Amniotic stem cell (primary cell): ENCODE results near the gene CXCL1.

Experiments used
- DNase-seq: peaks from one replicate; lab custom pipeline; 2025; lab: John Stamatoyannopoulos, UW

Gene CXCL1

DNA sequence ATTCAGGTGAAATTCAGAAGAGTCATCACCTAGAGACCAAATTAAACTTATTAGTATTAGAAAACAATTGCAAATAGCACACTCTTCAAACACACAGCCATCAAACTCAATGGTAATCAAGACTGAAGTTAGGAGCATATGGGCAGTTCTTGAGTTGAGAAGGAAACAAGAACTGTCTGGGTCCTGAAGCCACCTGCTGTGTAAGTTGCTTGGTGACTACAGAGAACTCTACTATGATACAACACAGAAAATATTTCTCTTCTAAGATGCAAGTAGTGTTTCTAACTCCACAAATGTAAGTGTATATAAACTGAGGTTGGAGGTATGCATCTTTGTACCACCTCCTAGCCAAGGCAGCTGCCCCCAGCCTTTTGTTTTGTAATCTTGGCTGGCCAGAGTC is 16.4 kb upstream of the CXCL1 start:
- DNase-seq: no peak

DNA sequence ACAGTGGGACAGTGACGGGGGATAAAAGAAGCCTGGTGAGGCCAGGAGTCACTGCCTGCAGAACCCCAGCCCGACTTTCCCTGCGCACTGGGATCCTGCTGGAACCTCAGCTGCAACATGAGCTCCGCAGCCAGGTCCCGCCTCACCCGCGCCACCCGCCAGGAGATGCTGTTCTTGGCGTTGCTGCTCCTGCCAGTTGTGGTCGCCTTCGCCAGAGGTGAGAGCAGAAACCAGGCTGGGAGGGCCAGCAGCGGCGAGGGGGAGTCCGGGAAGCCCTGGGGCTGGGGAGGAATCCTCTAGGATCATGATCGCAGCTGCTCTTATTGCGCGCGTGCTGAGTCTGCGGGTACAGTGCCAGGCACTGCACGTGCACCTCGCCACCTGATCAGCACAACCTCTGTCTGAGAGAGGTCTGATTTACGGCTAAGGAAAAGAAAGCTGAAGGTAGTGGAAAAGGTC is 15.9 kb upstream of the CXCL1 start, which contains the start of gene PF4V1:
PF4V1 (plus strand) TSS at position 51 of the 459 bp plus-strand sequence; CDS start at position 118, 67 bp downstream.
- no peak for DNase-seq

DNA sequence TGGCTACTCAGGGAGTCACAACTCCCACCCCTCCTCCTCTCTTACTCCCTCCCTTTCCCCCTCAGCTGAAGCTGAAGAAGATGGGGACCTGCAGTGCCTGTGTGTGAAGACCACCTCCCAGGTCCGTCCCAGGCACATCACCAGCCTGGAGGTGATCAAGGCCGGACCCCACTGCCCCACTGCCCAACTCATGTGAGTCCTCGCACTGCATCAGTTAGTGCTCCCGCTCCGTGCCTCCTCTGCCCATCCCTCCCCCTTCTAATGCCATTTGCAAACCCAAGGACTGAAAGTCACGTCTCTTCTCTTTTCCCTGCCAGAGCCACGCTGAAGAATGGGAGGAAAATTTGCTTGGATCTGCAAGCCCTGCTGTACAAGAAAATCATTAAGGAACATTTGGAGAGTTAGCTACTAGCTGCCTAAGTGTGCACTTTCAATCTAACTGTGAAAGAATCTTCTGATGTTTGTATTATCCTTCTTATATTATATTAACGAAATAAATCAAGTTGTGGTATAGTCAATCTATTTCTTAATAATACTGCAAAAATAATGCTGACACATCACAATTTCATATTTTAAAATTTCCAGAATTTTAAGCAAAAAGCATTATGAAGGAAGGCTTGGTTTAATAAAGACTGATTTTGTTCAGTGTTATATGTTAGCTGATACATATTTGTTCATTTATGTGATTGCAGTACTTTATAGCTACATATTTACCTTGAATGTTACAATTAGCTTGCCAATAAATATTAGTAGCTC is 15.3 kb upstream of the CXCL1 start:
- DNase-seq: no peak

DNA sequence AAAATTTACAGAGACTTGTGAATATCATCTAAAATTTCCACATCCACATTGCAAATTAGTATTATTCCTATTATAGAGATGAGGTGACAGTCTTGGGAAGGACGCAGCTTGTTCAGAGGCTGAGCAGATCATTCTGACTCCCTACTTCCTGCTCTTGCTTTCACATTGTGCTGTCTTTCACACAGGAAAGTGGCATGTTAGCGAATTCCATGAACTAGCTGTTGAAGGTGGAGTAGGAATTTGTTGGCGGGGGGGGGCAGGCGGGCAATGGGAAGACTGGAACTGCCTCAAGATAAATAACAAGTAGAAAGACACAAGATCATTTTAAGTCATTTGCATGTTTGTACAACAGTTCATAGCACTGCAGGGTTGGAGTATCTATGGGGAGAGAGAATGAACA is 13.8 kb upstream of the CXCL1 start:
- no peak for DNase-seq

DNA sequence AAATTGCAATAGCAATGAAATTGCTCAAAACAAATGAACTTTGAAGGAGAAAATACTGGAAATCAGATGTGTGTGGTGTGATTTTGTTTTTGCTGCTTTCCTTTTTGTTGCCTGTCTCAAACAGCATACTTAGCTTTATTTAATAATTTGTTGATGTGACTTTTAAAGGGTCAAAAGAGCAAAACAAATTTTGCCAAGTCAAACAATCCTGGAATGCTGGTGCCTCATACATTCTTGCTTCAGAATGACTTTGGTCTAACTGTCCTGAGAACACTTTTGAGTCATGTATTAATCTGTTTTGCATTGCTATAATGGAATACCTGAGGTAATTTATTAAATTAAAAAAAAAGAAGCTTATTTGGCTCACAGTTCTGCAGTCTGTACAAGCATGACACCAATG is 12.7 kb upstream of the CXCL1 start:
- no peak for DNase-seq

DNA sequence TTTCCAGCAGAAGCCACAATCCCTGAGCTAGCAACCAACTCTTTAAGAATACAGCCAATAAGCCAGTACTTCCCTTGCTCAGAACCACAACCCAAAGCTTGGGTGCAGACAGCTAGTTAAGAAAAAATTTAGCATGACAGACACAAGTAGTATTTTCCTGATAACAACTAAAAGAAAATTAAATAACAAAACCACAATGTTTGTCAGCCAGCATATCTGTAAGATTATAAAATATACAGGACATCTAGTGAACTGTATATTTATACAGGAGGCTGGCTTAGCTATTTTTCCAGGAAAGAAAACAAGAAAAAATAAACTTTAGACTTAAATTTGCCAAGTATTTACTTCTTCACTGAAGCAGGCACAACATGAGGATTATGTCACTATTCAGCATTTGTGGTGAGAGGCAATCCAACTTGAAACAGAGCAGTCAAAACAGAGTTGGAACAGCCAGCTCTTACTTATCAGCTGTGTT is 9.5 kb upstream of the CXCL1 start:
- DNase-seq: no peak

DNA sequence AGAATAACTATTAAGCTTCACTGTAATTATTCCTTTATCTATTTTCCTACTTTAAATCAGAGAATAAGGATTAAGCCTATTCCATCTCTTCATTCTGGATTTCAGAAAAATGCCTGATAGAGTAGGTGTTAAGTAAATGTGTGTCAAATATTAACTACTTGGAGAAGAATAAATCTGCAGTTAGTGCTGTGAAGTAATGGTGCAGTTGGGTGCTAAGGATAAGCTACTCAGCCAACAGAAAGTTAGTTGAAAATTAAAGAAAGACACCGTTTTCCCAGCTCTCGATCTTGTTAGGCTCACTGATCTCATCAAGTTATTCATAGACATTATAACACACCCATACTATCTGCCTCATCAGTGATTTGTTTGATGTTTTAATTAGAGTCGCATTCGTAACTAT is 9.0 kb upstream of the CXCL1 start:
- no peak for DNase-seq

DNA sequence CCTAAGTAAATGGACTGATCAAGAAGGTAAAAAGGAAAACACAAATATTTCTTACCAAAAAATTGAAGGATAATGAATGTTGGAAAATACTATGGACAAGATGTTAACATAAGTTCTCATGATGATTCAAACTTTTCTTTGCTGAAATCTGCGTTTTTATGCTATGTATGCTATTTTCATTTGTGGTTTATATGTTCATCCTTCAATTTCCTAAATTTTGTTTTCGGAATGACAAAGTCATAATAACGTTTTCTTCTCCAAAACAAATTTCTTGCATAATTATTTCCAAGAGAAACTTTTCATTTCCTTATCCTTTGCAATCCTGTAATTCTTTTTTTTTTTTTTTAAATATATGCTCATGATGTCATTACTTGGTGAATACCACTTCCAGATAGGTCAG is 8.3 kb upstream of the CXCL1 start:
- DNase-seq: no peak

DNA sequence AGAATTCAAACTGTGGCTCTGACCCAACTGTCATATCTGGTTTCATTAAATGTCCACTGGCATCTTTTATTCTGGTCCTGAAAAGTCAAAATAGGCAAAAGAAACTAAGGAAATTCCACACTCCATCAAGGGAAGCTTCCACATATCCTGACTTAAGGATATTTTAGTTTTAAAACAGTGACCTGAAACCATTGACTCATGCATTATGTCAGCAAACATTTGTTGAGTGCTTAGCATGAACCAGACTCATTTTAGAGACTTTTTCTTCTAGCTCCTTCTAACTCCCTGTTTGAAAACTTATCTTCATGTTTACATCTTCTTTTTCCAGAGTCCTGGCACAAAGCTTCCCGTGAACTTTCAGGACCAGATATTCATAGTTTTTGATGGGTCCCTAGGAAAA is 6.9 kb upstream of the CXCL1 start:
- no peak for DNase-seq

DNA sequence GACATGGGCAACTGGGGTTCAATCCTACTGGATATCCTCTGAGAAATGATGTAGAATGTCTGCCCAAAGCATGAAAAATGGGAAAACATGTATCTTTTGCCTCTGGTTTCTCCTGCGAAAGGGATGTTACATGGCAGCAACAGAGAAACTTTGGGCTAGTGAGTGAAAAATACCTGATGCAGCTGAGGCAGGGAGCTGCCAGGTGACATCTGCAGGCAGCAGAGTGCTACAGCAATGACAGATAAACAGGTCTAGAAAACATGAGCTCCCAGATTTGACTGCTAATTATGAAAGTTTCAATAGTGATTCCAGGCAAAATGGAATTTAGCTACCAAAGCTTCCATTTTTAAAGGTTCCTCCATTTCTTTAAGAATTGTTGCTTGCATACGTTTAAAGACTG is 4.8 kb upstream of the CXCL1 start:
- no peak for DNase-seq

DNA sequence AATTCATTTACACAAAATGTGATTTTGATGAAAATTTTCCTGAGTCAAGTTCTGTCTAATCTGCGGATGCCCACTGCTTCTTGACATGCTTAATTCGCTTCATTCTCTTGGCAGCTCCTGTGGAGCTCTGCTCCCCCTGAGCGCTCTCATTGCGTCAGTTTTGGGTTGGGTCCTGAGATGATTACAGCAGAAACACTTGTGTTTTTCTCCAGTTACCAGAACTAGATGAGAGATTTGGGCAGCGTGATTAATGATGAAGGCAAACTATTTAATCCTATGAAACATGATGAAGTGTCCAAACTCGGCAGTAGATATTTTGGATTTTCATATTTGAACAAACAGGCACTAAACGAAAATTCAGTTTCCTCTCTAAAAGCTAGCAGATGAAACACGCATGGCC is 4.2 kb upstream of the CXCL1 start:
- DNase-seq: no peak

DNA sequence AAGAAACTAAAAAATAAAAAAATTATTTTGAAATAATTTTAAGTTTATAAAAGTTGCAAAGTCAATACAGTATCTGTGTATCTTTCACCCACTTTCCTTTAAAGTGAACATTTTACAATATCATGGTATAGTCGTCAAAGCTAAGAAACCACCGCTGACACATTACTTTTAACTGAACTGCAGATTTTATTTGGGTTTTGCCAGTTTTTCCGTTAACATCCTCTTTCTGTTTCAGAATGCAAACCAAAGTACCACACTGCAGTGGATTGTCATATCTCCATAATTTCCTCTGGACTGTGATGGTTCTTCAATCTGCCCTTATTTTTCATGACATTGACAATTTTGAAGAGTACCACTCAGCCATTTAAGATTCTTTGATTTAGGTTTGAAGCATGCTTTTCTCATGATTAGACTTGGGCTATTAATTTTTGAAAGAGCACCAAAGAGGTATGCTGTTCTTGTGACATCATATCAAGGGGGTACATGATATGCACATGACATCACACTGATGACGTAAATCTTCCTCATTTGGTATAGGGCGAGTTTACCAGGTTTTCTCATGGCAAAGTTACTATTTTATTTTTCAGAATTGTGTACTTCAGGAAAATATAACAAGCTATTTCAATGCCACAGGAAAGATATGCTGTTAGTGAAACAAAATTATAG is 3.6 kb upstream of the CXCL1 start:
- no peak for DNase-seq

DNA sequence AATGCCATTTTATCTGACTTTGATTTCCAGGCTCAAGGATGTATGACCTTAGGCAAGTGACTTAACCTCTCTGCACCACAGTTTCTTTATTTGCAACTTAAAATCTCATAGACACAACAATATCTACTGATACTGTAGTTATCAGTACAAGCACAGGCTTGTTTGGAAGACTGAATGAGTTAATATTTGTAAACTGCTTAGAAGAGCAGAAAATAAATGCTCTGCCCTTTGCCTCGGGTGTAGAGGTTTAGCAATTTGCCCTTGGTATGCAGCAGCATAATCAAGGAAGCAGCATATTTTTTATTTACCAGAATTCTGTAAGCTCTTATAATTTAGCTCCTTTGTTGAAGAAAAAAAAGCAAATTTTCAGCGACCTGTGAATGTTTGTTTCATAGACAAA is 2.9 kb upstream of the CXCL1 start:
- no peak for DNase-seq

DNA sequence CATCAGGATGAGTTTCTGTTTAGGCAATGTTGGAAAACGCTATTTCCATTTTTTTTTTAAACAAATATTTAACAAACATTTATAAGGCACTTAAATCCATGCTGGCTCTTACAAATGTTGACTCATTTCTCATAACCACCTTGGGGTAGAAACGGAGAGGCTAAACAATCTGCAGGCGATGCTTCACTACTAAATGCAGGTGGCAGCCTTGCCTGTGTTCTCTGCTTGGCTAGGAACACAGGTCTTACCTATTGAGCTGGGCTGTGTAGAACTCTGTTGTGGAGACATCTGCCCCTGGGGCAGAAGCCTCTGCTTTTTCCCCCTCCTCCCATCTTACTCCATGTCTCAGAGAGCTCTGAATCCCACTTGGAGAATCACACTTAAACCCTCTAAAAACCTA is 1.4 kb upstream of the CXCL1 start:
- DNase-seq: no peak

DNA sequence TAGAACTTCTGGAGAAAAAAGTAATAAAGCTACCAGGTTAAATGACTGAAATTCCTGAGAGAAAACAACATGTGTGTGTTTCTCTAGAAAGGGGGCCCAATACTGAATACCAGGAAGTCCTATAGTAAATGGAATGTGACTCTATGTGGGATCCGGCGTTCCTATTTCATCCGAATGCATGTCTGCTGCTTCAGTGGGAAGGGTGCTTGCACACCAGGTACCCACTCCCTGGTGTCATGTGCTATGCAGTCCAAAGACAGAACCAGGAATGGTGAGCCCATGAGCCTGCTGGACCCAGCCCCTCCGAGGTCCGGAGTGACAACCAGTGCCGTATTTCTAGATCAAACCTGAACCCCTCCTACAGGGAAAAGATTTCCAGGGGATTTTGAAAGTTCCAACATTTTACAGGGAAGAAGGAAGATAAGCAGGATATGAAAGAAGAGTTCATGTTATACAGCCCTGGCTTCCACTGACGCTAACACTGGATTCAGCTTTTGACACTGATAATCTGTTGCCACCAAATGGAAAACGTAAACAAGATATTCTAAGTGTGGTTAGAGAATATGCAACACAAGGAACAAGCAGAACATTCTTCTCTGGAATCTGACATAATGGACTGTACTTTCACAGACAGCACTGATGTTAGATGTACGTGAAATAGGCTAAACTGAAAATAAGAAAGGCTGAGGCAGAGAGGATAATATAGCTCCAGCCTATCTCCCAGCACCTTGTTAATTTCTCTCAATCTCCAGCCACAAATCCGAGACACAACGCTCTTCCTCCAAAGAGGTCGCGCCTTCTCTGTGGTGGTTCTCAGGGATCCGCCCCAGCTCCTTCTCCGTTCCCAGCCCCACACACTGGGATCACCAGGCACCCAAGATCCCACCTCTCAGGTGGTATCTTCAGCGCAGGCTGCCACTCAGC is 725 bp upstream of the CXCL1 start:
- DNase-seq: no peak

DNA sequence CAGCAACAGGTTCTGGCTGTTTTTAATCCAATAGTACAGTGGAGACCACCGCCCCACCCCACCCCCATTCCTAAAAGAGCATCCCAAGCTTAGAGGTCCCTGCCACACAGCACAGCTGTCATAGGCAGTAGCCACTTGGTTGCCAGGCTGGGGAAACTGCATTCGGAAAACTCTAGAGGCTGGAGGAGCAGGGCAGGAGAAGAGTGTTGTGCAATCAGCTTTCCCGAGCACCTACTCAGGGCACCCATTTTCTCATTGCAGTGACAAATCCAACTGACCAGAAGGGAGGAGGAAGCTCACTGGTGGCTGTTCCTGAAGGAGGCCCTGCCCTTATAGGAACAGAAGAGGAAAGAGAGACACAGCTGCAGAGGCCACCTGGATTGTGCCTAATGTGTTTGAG is 1.1 kb downstream of the CXCL1 start:
- DNase-seq: no peak

DNA sequence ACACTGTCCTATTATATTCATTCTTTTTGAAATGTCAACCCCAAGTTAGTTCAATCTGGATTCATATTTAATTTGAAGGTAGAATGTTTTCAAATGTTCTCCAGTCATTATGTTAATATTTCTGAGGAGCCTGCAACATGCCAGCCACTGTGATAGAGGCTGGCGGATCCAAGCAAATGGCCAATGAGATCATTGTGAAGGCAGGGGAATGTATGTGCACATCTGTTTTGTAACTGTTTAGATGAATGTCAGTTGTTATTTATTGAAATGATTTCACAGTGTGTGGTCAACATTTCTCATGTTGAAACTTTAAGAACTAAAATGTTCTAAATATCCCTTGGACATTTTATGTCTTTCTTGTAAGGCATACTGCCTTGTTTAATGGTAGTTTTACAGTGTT is 1.6 kb downstream of the CXCL1 start:
- no peak for DNase-seq

DNA sequence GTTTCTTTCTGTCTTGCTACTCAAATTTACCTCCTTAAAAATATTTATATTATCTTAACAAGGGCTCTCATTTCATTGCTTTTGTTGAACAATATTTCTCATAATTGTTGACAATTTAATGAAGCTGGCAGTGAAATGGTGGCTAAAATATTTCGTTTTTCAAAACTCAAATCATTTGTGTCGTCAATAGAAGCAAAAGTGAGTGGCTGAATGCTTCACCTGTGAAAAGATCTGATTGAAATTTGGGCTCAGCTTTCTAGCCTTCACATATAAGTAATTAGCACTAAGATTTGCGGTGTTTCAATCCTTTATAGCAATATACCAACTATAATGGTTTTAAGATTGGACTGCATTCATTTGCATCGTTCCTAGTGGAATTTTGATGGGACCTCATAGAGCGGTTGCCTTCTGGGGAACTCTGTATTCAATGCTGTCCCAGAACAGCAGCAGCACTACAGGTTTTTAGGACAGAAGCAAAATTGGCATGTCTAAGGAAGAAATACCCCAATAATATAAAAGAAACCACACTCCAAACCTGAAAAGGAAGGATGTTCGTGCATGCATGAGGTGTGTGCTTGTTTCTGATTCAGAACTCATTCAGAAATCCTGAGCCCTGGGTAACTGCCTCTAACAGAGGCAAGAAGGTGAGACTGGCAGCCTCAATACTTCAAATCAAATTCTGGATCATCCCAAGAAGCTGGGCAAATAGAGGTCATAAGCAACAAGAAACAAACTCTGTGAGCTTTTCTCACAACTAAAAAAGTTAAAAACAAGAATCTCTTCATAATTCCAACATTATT is 2.5 kb downstream of the CXCL1 start:
- no peak for DNase-seq

DNA sequence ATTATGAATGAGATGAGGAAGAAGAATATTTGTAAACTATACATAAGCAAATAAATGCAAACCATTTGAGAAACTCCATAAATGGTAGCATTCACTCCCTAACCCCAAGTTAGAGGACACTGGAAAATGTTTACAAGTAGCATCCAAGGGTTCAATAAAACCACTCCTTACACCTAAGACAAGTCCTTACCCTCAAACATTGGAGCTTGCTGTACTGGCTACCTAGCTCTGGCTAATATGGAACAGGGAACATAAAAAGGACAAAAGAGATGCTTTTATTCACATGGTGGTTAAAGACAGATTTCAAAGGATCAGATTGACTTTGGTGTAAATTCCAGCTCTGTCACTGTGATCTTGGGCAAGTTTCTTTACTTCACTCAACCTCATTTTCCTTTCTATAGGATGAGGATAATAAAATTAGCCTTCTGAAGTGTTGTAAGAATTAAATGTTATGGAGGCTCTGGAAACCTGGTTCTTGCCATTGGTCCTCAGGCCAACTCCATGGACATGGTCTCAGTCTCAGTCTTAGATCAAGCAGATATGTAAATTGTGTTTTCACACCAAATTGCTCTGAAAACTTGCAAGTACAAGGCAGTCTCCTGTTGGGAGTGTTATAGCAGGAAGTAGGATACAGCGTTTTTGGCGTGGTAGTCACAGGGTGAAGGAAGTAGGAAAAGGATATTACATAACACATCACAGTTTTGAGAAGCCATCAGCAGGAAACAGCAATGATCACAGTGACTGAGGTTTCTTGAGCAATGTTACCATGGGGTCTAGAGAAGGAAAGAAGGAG is 3.3 kb downstream of the CXCL1 start:
- no peak for DNase-seq

DNA sequence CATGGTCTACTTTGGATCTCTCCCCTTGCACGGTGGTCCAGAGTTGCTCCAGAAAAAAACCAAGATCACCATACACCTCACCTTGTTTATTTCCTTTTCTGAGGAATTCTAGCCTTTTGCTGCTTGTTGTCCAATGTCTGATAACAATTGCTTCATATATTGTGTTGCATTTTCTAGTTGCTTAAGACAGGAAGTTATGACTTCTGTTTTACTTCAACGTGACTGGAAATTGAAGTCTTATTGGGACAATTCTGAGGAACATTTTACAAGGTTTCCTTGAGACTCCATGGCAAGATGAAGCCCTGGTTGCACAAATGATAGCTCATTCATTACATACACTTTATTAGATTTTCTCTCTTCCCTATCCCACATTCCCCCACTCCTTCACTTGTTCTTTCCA is 5.2 kb downstream of the CXCL1 start:
- DNase-seq: no peak

DNA sequence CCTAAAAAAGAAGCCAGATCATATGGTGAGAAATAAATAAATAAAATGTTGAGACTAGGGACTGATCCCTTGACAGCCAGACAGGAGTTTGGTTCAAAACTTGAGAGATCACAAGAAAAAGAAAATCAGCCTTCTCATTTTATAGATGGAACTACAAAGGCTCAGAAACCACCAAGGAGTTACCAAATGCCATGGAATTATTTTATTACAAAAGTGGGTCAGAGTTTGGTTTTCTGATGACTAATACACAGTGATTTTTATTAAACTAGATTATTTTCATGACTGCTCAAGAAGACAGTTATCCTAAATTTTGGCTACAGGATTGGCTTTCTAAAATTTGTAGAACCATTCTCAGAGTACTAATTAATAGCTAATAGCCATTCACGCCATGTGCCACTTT is 6.2 kb downstream of the CXCL1 start:
- DNase-seq: no peak
